Measurements from ENCODE around the gene PBX3. TPM values are rescaled to one million over a fixed set of nuclear protein-coding genes. Genes with fewer than 3 reads are reported as not detected.

PBX3 gene
- total and polyA plus RNA-seq, 10 donors = 7.2 to 58.4 (median 34.1) TPM

DNA sequence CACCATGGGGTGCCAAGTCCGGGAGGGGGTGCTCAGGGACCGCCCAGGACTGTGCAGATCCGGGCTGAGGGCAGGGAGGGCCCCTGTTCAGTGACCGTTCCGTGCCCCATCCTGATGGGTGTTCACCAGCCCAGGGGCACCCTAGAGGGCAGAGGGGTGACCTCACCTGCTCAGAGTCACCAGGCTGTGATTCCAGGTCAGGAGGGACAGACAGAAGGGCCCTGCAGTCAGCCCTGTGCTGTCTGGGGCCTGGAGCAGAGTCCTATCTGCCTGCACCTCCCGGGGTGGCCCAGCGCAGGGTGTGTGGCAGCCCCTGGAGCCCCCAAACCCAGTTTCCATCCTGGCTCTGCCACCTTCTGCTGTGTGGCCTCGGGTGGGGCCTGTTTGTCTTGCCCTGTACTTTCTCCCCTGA lies 241.9 kb downstream of the PBX3 start:
- no peak overlapping the region for H3K4me3 ChIP-seq
- no peak overlapping the region for H3K27ac ChIP-seq
- H3K9me3 ChIP-seq = no peaks in the 10 kb centered on the region
- H3K27me3 ChIP-seq (replicated peaks in 1 of 7) = no peaks in the 10 kb centered on the region
- H3K4me1 ChIP-seq = no peaks in the 10 kb centered on the region
- 80 to 88% (median 82%) methylated on average over 6 to 8 of the region's 8 CpGs for WGBS, 5 donors
- intact Hi-C loops (cut with DNase I; ENCODE audit: low total_unique reads) = no loop called here
- peak; percentile 66 for DNase-seq
- no peaks in the 10 kb centered on the region for H3K36me3 ChIP-seq
- TF ChIP-seq POLR2A (IDR thresholded peaks at IDR 0.05) = no peak
- TF ChIP-seq POLR2AphosphoS5 (IDR thresholded peaks at IDR 0.05) = no peak
- TF ChIP-seq CTCF (IDR thresholded peaks at IDR 0.05 in 8 of 11, conservative IDR thresholded peaks at IDR 0.05 in 3 of 11) = no peak

- Histone ChIP-seq H3K9me3 (no peaks in the 10 kb centered on the region), H3K27me3 (replicated peaks in 1 of 7) (no peaks in the 10 kb centered on the region), H3K4me1 (no peaks in the 10 kb centered on the region), H3K4me3 (no peak overlapping the region), H3K36me3 (no peaks in the 10 kb centered on the region), H3K27ac (no peak overlapping the region)
- 90 to 94% (median 92%) methylated on average over 8 to 12 of the region's 12 CpGs for WGBS, 5 donors
- TF ChIP-seq POLR2AphosphoS5 (IDR thresholded peaks at IDR 0.05) (no peak), CTCF (IDR thresholded peaks at IDR 0.05 in 8 of 11, conservative IDR thresholded peaks at IDR 0.05 in 3 of 11) (no peak), POLR2A (IDR thresholded peaks at IDR 0.05) (no peak)
- intact Hi-C loops (cut with DNase I; ENCODE audit: low total_unique reads) = no loop called here
- no peak for DNase-seq
Observed at GRCh38 chr9:125989524-125990180, 242.5 kb downstream of the PBX3 start.

GRCh38 chr9:125990186-125990792 lies 243.1 kb downstream of the PBX3 start:
- Histone ChIP-seq H3K4me3 (no peak overlapping the region), H3K4me1 (no peaks in the 10 kb centered on the region), H3K27ac (no peak overlapping the region), H3K27me3 (replicated peaks in 1 of 7) (peaks cover 0 to 4% (median 0%) of the 10 kb centered on the region in 7 donors), H3K36me3 (no peaks in the 10 kb centered on the region), H3K9me3 (no peaks in the 10 kb centered on the region)
- intact Hi-C loops (cut with DNase I; ENCODE audit: low total_unique reads) = no loop called here
- no peak for DNase-seq
- 91 to 93% (median 91%) methylated on average over 14 to 16 of the region's 16 CpGs for WGBS, 5 donors
- TF ChIP-seq POLR2AphosphoS5 (IDR thresholded peaks at IDR 0.05) (no peak), POLR2A (IDR thresholded peaks at IDR 0.05) (no peak), CTCF (IDR thresholded peaks at IDR 0.05 in 8 of 11, conservative IDR thresholded peaks at IDR 0.05 in 3 of 11) (no peak)

GRCh38 chr9:125990793-125991220 lies 243.6 kb downstream of the PBX3 start:
- intact Hi-C loops (cut with DNase I; ENCODE audit: low total_unique reads) = no loop called here
- 66 to 78% (median 75%) methylated on average over 12 of the region's 12 CpGs for WGBS, 5 donors
- no peak for DNase-seq

More at GRCh38 chr9:125990793-125991220, 243.6 kb downstream of the PBX3 start:
- H3K9me3 ChIP-seq = no peaks in the 10 kb centered on the region
- peaks cover 0 to 9% (median 0%) of the 10 kb centered on the region in 7 donors for H3K27me3 ChIP-seq (replicated peaks in 1 of 7)
- no peak overlapping the region for H3K27ac ChIP-seq
- no peak for TF ChIP-seq CTCF (IDR thresholded peaks at IDR 0.05 in 8 of 11, conservative IDR thresholded peaks at IDR 0.05 in 3 of 11)
- TF ChIP-seq POLR2AphosphoS5 (IDR thresholded peaks at IDR 0.05) = no peak
- TF ChIP-seq POLR2A (IDR thresholded peaks at IDR 0.05) = no peak
- no peak overlapping the region for H3K4me3 ChIP-seq
- H3K4me1 ChIP-seq = no peaks in the 10 kb centered on the region
- no peaks in the 10 kb centered on the region for H3K36me3 ChIP-seq
